Natural killer cell (primary cell): Measurements from ENCODE around the gene CLCA2. TPM values are rescaled to one million over a fixed set of nuclear protein-coding genes. Genes with fewer than 3 reads are reported as not detected.

ENCODE experiments used
- ATAC-seq, 3 donors: fragments of 150-1000 bp in 2 of 3; fragments of 200-7000 bp in 1 of 3; cut with Tn5 transposase; 1 replicate in 1 of 3; 2 replicates in 2 of 3; pipeline ENCODE4 v1.10.0; 2021; ENCODE audit warnings: mild to moderate bottlenecking in 2 of 3, moderate library complexity in 2 of 3
- DNase-seq, 2 donors: peaks; one replicate each; pipeline versions ENCODE4 v3.0.0 to v3.0.0-alpha.2; 2013 to 2021; ENCODE audit warnings: mixed read lengths in 1 of 2
- H3K27ac ChIP-seq: one replicate; pipeline ENCODE4 v1.5.1; 2013; ENCODE audit warnings: mild to moderate bottlenecking, low read length
- H3K27me3 ChIP-seq: one replicate; pipeline ENCODE4 v1.6.1; 2013; ENCODE audit warnings: low read length; ENCODE audit not compliant: control insufficient read depth, insufficient read depth
- H3K36me3 ChIP-seq: one replicate; pipeline ENCODE4 v1.6.1; 2013; ENCODE audit warnings: low read length; ENCODE audit not compliant: control insufficient read depth, insufficient read depth
- H3K4me1 ChIP-seq: one replicate; pipeline ENCODE4 v1.6.1; 2013; ENCODE audit warnings: low read length; ENCODE audit not compliant: control insufficient read depth, insufficient read depth
- H3K4me3 ChIP-seq: one replicate; pipeline ENCODE4 v1.5.1; 2013; ENCODE audit warnings: low read length
- H3K9me3 ChIP-seq: one replicate; pipeline ENCODE4 v1.6.1; 2013; ENCODE audit warnings: low read length; ENCODE audit not compliant: control insufficient read depth, insufficient read depth
- H3K27ac Mint-ChIP-seq, 2 donors: one replicate each; pipeline ENCODE4 v1.8.0; 2022; ENCODE audit warnings: mild to moderate bottlenecking in 2 of 2, mixed read lengths in 2 of 2, moderate library complexity in 1 of 2
- H3K27me3 Mint-ChIP-seq, 2 donors: one replicate each; pipeline ENCODE4 v1.8.0; 2022; ENCODE audit warnings: low read depth in 2 of 2, mixed read lengths in 2 of 2
- H3K36me3 Mint-ChIP-seq: one replicate; pipeline ENCODE4 v1.8.0; 2022; ENCODE audit warnings: mixed read lengths
- H3K4me1 Mint-ChIP-seq, 2 donors: one replicate each; pipeline ENCODE4 v1.8.0; 2022; ENCODE audit warnings: mixed read lengths in 2 of 2
- H3K4me3 Mint-ChIP-seq: one replicate; pipeline ENCODE4 v1.8.0; 2022; ENCODE audit warnings: mild to moderate bottlenecking, moderate library complexity, mixed read lengths
- H3K9me3 Mint-ChIP-seq, 2 donors: one replicate each; pipeline ENCODE4 v1.8.0; 2022; ENCODE audit warnings: mixed read lengths in 2 of 2
- WGBS: methylation state at CpG from one replicate; pipeline ENCODE4 v1.1.7; 2013; ENCODE audit warnings: missing lambda C conversion rate; ENCODE audit not compliant: insufficient coverage; 5-methylcytosine and 5-hydroxymethylcytosine counted together
- intact Hi-C: fragments of 100-400 bp; cut with micrococcal nuclease; formaldehyde crosslinking; loops from one replicate; pipeline ENCODE4 v1.14.2; 2022
- total RNA-seq, 4 donors: library from RNA; stranded (reverse); fragments of 120-200 nt in 1 of 4; gene quantifications; one replicate each; pipeline versions ENCODE4 v1.2.3 to v1.2.4, GENCODE V29; 2013 to 2022
- TF ChIP-seq, protein P1 (sequence below): fragments of 200-600 bp; IDR thresholded peaks from one replicate; pipeline ENCODE4 v1.8.0; 2022; ENCODE audit warnings: antibody characterized with exemption

The CLCA2 gene
- total RNA-seq, 3 donors from 2014 or later (not counting 1 experiment from before 2014, with no cell fraction given) = not detected

GRCh38 chr1:86472767-86473166 is 48.8 kb downstream of the CLCA2 start:
- DNase-seq (no peak), ATAC-seq (no peak)
- WGBS = 83% methylated on average over 3 of the region's 3 CpGs
- H3K36me3 ChIP-seq = no peaks in the 10 kb centered on the region
- peaks cover 12 to 22% of the 10 kb centered on the region in 2 donors for H3K27me3 Mint-ChIP-seq
- TF ChIP-seq, protein P1, sequence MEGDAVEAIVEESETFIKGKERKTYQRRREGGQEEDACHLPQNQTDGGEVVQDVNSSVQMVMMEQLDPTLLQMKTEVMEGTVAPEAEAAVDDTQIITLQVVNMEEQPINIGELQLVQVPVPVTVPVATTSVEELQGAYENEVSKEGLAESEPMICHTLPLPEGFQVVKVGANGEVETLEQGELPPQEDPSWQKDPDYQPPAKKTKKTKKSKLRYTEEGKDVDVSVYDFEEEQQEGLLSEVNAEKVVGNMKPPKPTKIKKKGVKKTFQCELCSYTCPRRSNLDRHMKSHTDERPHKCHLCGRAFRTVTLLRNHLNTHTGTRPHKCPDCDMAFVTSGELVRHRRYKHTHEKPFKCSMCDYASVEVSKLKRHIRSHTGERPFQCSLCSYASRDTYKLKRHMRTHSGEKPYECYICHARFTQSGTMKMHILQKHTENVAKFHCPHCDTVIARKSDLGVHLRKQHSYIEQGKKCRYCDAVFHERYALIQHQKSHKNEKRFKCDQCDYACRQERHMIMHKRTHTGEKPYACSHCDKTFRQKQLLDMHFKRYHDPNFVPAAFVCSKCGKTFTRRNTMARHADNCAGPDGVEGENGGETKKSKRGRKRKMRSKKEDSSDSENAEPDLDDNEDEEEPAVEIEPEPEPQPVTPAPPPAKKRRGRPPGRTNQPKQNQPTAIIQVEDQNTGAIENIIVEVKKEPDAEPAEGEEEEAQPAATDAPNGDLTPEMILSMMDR = no peak
- H3K4me1 Mint-ChIP-seq = no peaks in the 10 kb centered on the region
- H3K9me3 Mint-ChIP-seq = no peaks in the 10 kb centered on the region
- peaks cover 3% of the 10 kb centered on the region for H3K27me3 ChIP-seq
- H3K36me3 Mint-ChIP-seq = no peaks in the 10 kb centered on the region
- H3K27ac Mint-ChIP-seq = no peak overlapping the region
- H3K4me3 Mint-ChIP-seq = no peak overlapping the region
- H3K4me3 ChIP-seq = no peak overlapping the region
- H3K9me3 ChIP-seq = no peaks in the 10 kb centered on the region
- intact Hi-C loops = loop anchor here (5.0 to 10.0 kb wide), 2 partner anchors 215 to 272 kb away; no protein-coding TSS in a partner anchor
- no peak overlapping the region for H3K27ac ChIP-seq
- H3K4me1 ChIP-seq = no peaks in the 10 kb centered on the region

- Histone ChIP-seq H3K36me3 (no peaks in the 10 kb centered on the region), H3K4me1 (no peaks in the 10 kb centered on the region), H3K27me3 (peaks cover 3% of the 10 kb centered on the region), H3K9me3 (no peaks in the 10 kb centered on the region), H3K27ac (no peak overlapping the region), H3K4me3 (no peak overlapping the region)
- intact Hi-C loops = loop anchor here (10.0 kb wide), 1 partner anchor 268 kb away; no protein-coding TSS in a partner anchor
- H3K4me1 Mint-ChIP-seq = no peaks in the 10 kb centered on the region
- DNase-seq (no peak), ATAC-seq (no peak)
- no peaks in the 10 kb centered on the region for H3K9me3 Mint-ChIP-seq
- TF ChIP-seq, protein P1 = no peak
- peaks cover 0 to 5% of the 10 kb centered on the region in 2 donors for H3K27me3 Mint-ChIP-seq
- H3K27ac Mint-ChIP-seq = no peak overlapping the region
- WGBS = 82% methylated on average over 4 of the region's 4 CpGs
- no peak overlapping the region for H3K4me3 Mint-ChIP-seq
- H3K36me3 Mint-ChIP-seq = no peaks in the 10 kb centered on the region
Observed at GRCh38 chr1:86477256-86477655, 53.3 kb downstream of the CLCA2 start.

GRCh38 chr1:86477682-86478081 is 53.7 kb downstream of the CLCA2 start:
- H3K27ac ChIP-seq = no peak overlapping the region
- no peaks in the 10 kb centered on the region for H3K9me3 ChIP-seq
- WGBS = 90% methylated on average over 4 of the region's 4 CpGs
- H3K27me3 ChIP-seq = peaks cover 3% of the 10 kb centered on the region
- H3K4me1 ChIP-seq = no peaks in the 10 kb centered on the region
- H3K4me1 Mint-ChIP-seq = no peaks in the 10 kb centered on the region
- H3K4me3 ChIP-seq = no peak overlapping the region
- TF ChIP-seq, protein P1 = no peak
- no peaks in the 10 kb centered on the region for H3K36me3 ChIP-seq
- ATAC-seq (no peak), DNase-seq (no peak)
- no peaks in the 10 kb centered on the region for H3K36me3 Mint-ChIP-seq
- H3K9me3 Mint-ChIP-seq = no peaks in the 10 kb centered on the region
- H3K4me3 Mint-ChIP-seq = no peak overlapping the region
- intact Hi-C loops = loop anchor here (10.0 kb wide), 1 partner anchor 267 kb away; no protein-coding TSS in a partner anchor
- no peak overlapping the region for H3K27ac Mint-ChIP-seq
- peaks cover 0 to 3% of the 10 kb centered on the region in 2 donors for H3K27me3 Mint-ChIP-seq
